ENCODE results near the gene SHB.

SHB gene

GRCh38 chr9:38062498-38063362 lies 6.3 kb downstream of the SHB start:
- POLR2A ChIA-PET: no interaction called here
- Histone ChIP-seq H3K36me3 (ENCODE audit: control insufficient read depth in 4 of 4, insufficient read depth in 4 of 4, low read length in 3 of 4) (no peaks in the 10 kb centered on the region), H3K9me3 (ENCODE audit: control extremely low read depth in 1 of 5, control insufficient read depth in 4 of 5, insufficient read depth in 2 of 5, low read depth in 1 of 5, low read length in 4 of 5) (no peaks in the 10 kb centered on the region), H3K27me3 (replicated peaks in 2 of 5; ENCODE audit: control insufficient read depth in 4 of 5, insufficient read depth in 5 of 5, low read length in 4 of 5) (peaks cover 0 to 6% (median 3%) of the 10 kb centered on the region in 5 experiments), H3K4me1 (ENCODE audit: control extremely low read depth in 1 of 4, control insufficient read depth in 4 of 4, insufficient read depth in 4 of 4, low read length in 3 of 4) (peaks cover 0 to 20% (median 13%) of the 10 kb centered on the region in 4 experiments), H3K27ac (ENCODE audit: insufficient read depth in 1 of 2, low read depth in 1 of 2, low read length in 2 of 2, poor library complexity in 1 of 2, severe bottlenecking in 2 of 2) (no peak overlapping the region), H3K4me3 (ENCODE audit: control insufficient read depth in 1 of 7, extremely low read depth in 1 of 7, insufficient read depth in 4 of 7, low read depth in 2 of 7, low read length in 6 of 7) (no peak overlapping the region)
- CTCF ChIA-PET: interaction anchor here (1.0 to 2.3 kb wide), 6 partner anchors 9 to 151 kb away, joined by 3 to 8 read pairs (median 4); no protein-coding TSS in a partner anchor
- WGBS (ENCODE audit: insufficient coverage): 97% methylated on average over 10 of the region's 12 CpGs
- DNase-seq: no peak

GRCh38 chr9:38062106-38062497 lies 6.9 kb downstream of the SHB start:
- no peaks in the 10 kb centered on the region for H3K27me3 ChIP-seq (replicated peaks in 2 of 5; ENCODE audit: control insufficient read depth in 4 of 5, insufficient read depth in 5 of 5, low read length in 4 of 5)
- no peak for DNase-seq
- no peaks in the 10 kb centered on the region for H3K9me3 ChIP-seq (ENCODE audit: control extremely low read depth in 1 of 5, control insufficient read depth in 4 of 5, insufficient read depth in 2 of 5, low read depth in 1 of 5, low read length in 4 of 5)
- ChIA-PET CTCF (interaction anchor here (1.0 to 2.3 kb wide), 4 partner anchors 9 to 149 kb away, joined by 3 to 8 read pairs (median 4); no protein-coding TSS in a partner anchor), POLR2A (no interaction called here)
- H3K4me3 ChIP-seq (ENCODE audit: control insufficient read depth in 1 of 7, extremely low read depth in 1 of 7, insufficient read depth in 4 of 7, low read depth in 2 of 7, low read length in 6 of 7): no peak overlapping the region
- no peak overlapping the region for H3K27ac ChIP-seq (ENCODE audit: insufficient read depth in 1 of 2, low read depth in 1 of 2, low read length in 2 of 2, poor library complexity in 1 of 2, severe bottlenecking in 2 of 2)
- peaks cover 0 to 14% (median 7%) of the 10 kb centered on the region in 4 experiments for H3K4me1 ChIP-seq (ENCODE audit: control extremely low read depth in 1 of 4, control insufficient read depth in 4 of 4, insufficient read depth in 4 of 4, low read length in 3 of 4)
- H3K36me3 ChIP-seq (ENCODE audit: control insufficient read depth in 4 of 4, insufficient read depth in 4 of 4, low read length in 3 of 4): no peaks in the 10 kb centered on the region
- 100% methylated on average over 2 of the region's 3 CpGs for WGBS (ENCODE audit: insufficient coverage)

- H3K36me3 ChIP-seq (ENCODE audit: control insufficient read depth in 4 of 4, insufficient read depth in 4 of 4, low read length in 3 of 4): no peaks in the 10 kb centered on the region
- ChIA-PET CTCF (interaction anchor here (1.3 to 2.3 kb wide), 4 partner anchors 8 to 26 kb away, joined by 3 to 8 read pairs (median 4); no protein-coding TSS in a partner anchor), POLR2A (interaction anchor here (0.6 kb wide), 1 partner anchor 18 kb away, joined by 3 read pairs; no protein-coding TSS in a partner anchor)
- H3K27me3 ChIP-seq (replicated peaks in 2 of 5; ENCODE audit: control insufficient read depth in 4 of 5, insufficient read depth in 5 of 5, low read length in 4 of 5): no peaks in the 10 kb centered on the region
- H3K4me1 ChIP-seq (ENCODE audit: control extremely low read depth in 1 of 4, control insufficient read depth in 4 of 4, insufficient read depth in 4 of 4, low read length in 3 of 4): peaks cover 0 to 7% (median 1%) of the 10 kb centered on the region in 4 experiments
- 60% methylated on average over 1 of the region's 6 CpGs for WGBS (ENCODE audit: insufficient coverage)
- H3K4me3 ChIP-seq (ENCODE audit: control insufficient read depth in 1 of 7, extremely low read depth in 1 of 7, insufficient read depth in 4 of 7, low read depth in 2 of 7, low read length in 6 of 7): no peak overlapping the region
- no peaks in the 10 kb centered on the region for H3K9me3 ChIP-seq (ENCODE audit: control extremely low read depth in 1 of 5, control insufficient read depth in 4 of 5, insufficient read depth in 2 of 5, low read depth in 1 of 5, low read length in 4 of 5)
- H3K27ac ChIP-seq (ENCODE audit: insufficient read depth in 1 of 2, low read depth in 1 of 2, low read length in 2 of 2, poor library complexity in 1 of 2, severe bottlenecking in 2 of 2): no peak overlapping the region
- no peak for DNase-seq
Measured at GRCh38 chr9:38061326-38061977, 7.6 kb downstream of the SHB start.

GRCh38 chr9:38060681-38061080 lies 8.3 kb downstream of the SHB start:
- no peak for DNase-seq
- CTCF ChIA-PET: interaction anchor here (0.8 to 1.5 kb wide), 4 partner anchors 9 to 147 kb away, joined by 3 to 4 read pairs (median 4); no protein-coding TSS in a partner anchor
- 100% methylated on average over 3 of the region's 3 CpGs for WGBS (ENCODE audit: insufficient coverage)
- Histone ChIP-seq H3K9me3 (ENCODE audit: control extremely low read depth in 1 of 5, control insufficient read depth in 4 of 5, insufficient read depth in 2 of 5, low read depth in 1 of 5, low read length in 4 of 5) (no peaks in the 10 kb centered on the region), H3K4me1 (ENCODE audit: control extremely low read depth in 1 of 4, control insufficient read depth in 4 of 4, insufficient read depth in 4 of 4, low read length in 3 of 4) (peaks cover 0 to 4% (median 0%) of the 10 kb centered on the region in 4 experiments), H3K36me3 (ENCODE audit: control insufficient read depth in 4 of 4, insufficient read depth in 4 of 4, low read length in 3 of 4) (no peaks in the 10 kb centered on the region), H3K4me3 (ENCODE audit: control insufficient read depth in 1 of 7, extremely low read depth in 1 of 7, insufficient read depth in 4 of 7, low read depth in 2 of 7, low read length in 6 of 7) (no peak overlapping the region), H3K27ac (ENCODE audit: insufficient read depth in 1 of 2, low read depth in 1 of 2, low read length in 2 of 2, poor library complexity in 1 of 2, severe bottlenecking in 2 of 2) (no peak overlapping the region), H3K27me3 (replicated peaks in 2 of 5; ENCODE audit: control insufficient read depth in 4 of 5, insufficient read depth in 5 of 5, low read length in 4 of 5) (no peaks in the 10 kb centered on the region)
- POLR2A ChIA-PET: interaction anchor here (0.6 kb wide), 1 partner anchor 17 kb away, joined by 3 read pairs; no protein-coding TSS in a partner anchor

GRCh38 chr9:38059233-38059936 lies 9.6 kb downstream of the SHB start:
- Histone ChIP-seq H3K4me1 (ENCODE audit: control extremely low read depth in 1 of 4, control insufficient read depth in 4 of 4, insufficient read depth in 4 of 4, low read length in 3 of 4) (peaks cover 0 to 4% (median 0%) of the 10 kb centered on the region in 4 experiments), H3K4me3 (ENCODE audit: control insufficient read depth in 1 of 7, extremely low read depth in 1 of 7, insufficient read depth in 4 of 7, low read depth in 2 of 7, low read length in 6 of 7) (no peak overlapping the region), H3K27ac (ENCODE audit: insufficient read depth in 1 of 2, low read depth in 1 of 2, low read length in 2 of 2, poor library complexity in 1 of 2, severe bottlenecking in 2 of 2) (no peak overlapping the region), H3K9me3 (ENCODE audit: control extremely low read depth in 1 of 5, control insufficient read depth in 4 of 5, insufficient read depth in 2 of 5, low read depth in 1 of 5, low read length in 4 of 5) (no peaks in the 10 kb centered on the region), H3K27me3 (replicated peaks in 2 of 5; ENCODE audit: control insufficient read depth in 4 of 5, insufficient read depth in 5 of 5, low read length in 4 of 5) (no peaks in the 10 kb centered on the region), H3K36me3 (ENCODE audit: control insufficient read depth in 4 of 4, insufficient read depth in 4 of 4, low read length in 3 of 4) (no peaks in the 10 kb centered on the region)
- no peak for DNase-seq
- CTCF ChIA-PET: interaction anchor here (1.0 to 1.4 kb wide), 3 partner anchors 9 to 146 kb away, joined by 3 to 4 read pairs (median 3); partner anchors contain the start of gene SHB
- POLR2A ChIA-PET: no interaction called here
- WGBS (ENCODE audit: insufficient coverage): 92% methylated on average over 7 of the region's 14 CpGs

GRCh38 chr9:38058452-38059232 lies 10.4 kb downstream of the SHB start:
- Histone ChIP-seq H3K27me3 (replicated peaks in 2 of 5; ENCODE audit: control insufficient read depth in 4 of 5, insufficient read depth in 5 of 5, low read length in 4 of 5) (no peaks in the 10 kb centered on the region), H3K9me3 (ENCODE audit: control extremely low read depth in 1 of 5, control insufficient read depth in 4 of 5, insufficient read depth in 2 of 5, low read depth in 1 of 5, low read length in 4 of 5) (no peaks in the 10 kb centered on the region), H3K4me1 (ENCODE audit: control extremely low read depth in 1 of 4, control insufficient read depth in 4 of 4, insufficient read depth in 4 of 4, low read length in 3 of 4) (peaks cover 0 to 4% (median 0%) of the 10 kb centered on the region in 4 experiments), H3K4me3 (ENCODE audit: control insufficient read depth in 1 of 7, extremely low read depth in 1 of 7, insufficient read depth in 4 of 7, low read depth in 2 of 7, low read length in 6 of 7) (no peak overlapping the region), H3K36me3 (ENCODE audit: control insufficient read depth in 4 of 4, insufficient read depth in 4 of 4, low read length in 3 of 4) (no peaks in the 10 kb centered on the region), H3K27ac (ENCODE audit: insufficient read depth in 1 of 2, low read depth in 1 of 2, low read length in 2 of 2, poor library complexity in 1 of 2, severe bottlenecking in 2 of 2) (no peak overlapping the region)
- ChIA-PET POLR2A (no interaction called here), CTCF (interaction anchor here (1.0 kb wide), 2 partner anchors 10 to 92 kb away, joined by 3 read pairs; partner anchors contain the start of gene SHB)
- DNase-seq: no peak
- 83% methylated on average over 9 of the region's 13 CpGs for WGBS (ENCODE audit: insufficient coverage)
